T-helper 1 cell treated with Interleukin-12 subunit alpha and Interleukin-12 subunit beta and Interleukin-4 antibody, amounts not matched to agents 30 μg/mL and 1 μg/mL, for 36 hours (primary cell): ENCODE measurements around the gene MYO9A.
A peak's percentile ranks its signal among the peaks of the same experiment; 100 is the strongest.

Experiments
- H3K27ac Mint-ChIP-seq: one replicate; pipeline ENCODE4 v1.8.0; 2021; ENCODE audit warnings: mild to moderate bottlenecking, mixed read lengths
- H3K27me3 Mint-ChIP-seq: one replicate; pipeline ENCODE4 v1.8.0; 2021; ENCODE audit warnings: low read depth, mixed read lengths
- H3K36me3 Mint-ChIP-seq: one replicate; pipeline ENCODE4 v1.8.0; 2021; ENCODE audit warnings: low read depth, mixed read lengths
- H3K4me1 Mint-ChIP-seq: one replicate; pipeline ENCODE4 v1.8.0; 2021; ENCODE audit warnings: low read depth, mixed read lengths
- H3K4me3 Mint-ChIP-seq: one replicate; pipeline ENCODE4 v1.8.0; 2021; ENCODE audit warnings: mild to moderate bottlenecking, moderate library complexity, mixed read lengths
- H3K9me3 Mint-ChIP-seq: one replicate; pipeline ENCODE4 v1.8.0; 2021; ENCODE audit warnings: mixed read lengths

The MYO9A gene

DNA sequence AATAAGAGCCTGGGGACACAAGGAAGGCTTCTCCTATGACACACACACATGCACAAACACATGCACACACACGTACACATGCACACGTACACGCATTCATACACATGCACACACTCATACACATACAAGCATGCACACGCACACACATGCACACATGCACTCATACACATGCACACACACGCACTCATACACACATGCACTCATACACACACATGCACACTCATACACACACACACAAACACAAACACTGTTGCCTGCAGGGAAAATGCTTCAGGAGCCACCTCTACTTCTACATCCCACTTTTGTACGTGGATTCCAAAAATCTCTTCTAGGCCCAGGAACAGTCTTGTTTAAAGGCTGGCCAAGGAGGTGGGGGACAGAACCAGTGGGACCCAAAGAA is 328.3 kb downstream of the MYO9A start:
- Mint-ChIP-seq H3K36me3 (no peaks in the 10 kb centered on the region), H3K27me3 (peaks cover 10% of the 10 kb centered on the region), H3K4me1 (no peaks in the 10 kb centered on the region), H3K27ac (no peak overlapping the region), H3K9me3 (no peaks in the 10 kb centered on the region), H3K4me3 (no peak overlapping the region)

GRCh38 chr15:71788646-71789579 is 329.0 kb downstream of the MYO9A start:
- Mint-ChIP-seq H3K27me3 (peaks cover 11% of the 10 kb centered on the region), H3K9me3 (no peaks in the 10 kb centered on the region), H3K4me1 (no peaks in the 10 kb centered on the region), H3K27ac (no peak overlapping the region), H3K36me3 (no peaks in the 10 kb centered on the region), H3K4me3 (no peak overlapping the region)

DNA sequence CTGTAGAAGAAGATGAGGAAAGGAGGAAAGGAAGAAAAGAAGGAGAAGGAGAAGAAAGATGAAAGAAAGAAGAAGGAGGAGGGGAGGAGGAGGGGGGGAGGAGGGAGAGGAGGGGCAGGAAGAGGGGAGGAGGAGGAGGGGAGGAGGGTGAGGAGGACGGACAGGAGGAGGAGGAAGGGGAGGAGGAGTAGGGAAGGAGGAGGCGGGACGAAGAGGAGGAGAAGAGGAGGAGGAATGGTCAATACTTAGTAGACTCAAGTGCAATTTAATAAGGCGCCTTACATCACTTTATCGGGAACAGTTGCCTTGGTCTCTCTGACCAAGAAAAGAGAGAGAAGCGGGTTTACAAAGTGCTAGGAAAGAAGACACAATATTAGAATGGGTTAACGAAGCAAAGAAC is 331.3 kb downstream of the MYO9A start:
- H3K27ac Mint-ChIP-seq = no peak overlapping the region
- peaks cover under 1% of the 10 kb centered on the region for H3K4me1 Mint-ChIP-seq
- H3K4me3 Mint-ChIP-seq = no peak overlapping the region
- H3K27me3 Mint-ChIP-seq = peaks cover 11% of the 10 kb centered on the region
- H3K9me3 Mint-ChIP-seq = no peaks in the 10 kb centered on the region
- H3K36me3 Mint-ChIP-seq = no peaks in the 10 kb centered on the region

GRCh38 chr15:71785996-71786395 is 332.0 kb downstream of the MYO9A start:
- Mint-ChIP-seq H3K4me3 (no peak overlapping the region), H3K4me1 (peaks cover 7% of the 10 kb centered on the region)

DNA sequence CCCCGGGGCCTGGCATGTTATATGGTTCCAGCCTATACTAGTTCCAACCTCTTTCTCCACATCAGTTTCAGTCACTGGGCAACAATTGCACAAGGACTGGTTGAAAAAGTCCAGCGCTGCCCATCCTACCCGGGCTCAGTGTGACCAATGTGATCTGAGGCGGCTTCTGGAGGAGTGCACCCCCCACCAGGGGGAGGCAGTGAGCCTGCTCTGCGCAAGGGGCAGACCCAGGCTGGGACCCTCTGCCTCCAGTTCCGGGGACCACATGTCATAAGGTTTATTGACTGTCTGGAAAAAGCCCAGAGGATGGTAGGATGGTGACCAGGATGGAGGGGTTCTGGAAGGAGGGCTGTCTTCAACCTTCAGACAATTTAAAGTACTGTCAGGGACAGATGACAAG is 333.2 kb downstream of the MYO9A start:
- Mint-ChIP-seq H3K27ac (no peak overlapping the region), H3K9me3 (no peaks in the 10 kb centered on the region), H3K36me3 (no peaks in the 10 kb centered on the region), H3K4me3 (no peak overlapping the region), H3K27me3 (peaks cover 27% of the 10 kb centered on the region), H3K4me1 (peaks cover 17% of the 10 kb centered on the region)

More at GRCh38 chr15:71785996-71786395, 332.0 kb downstream of the MYO9A start:
- no peak overlapping the region for H3K27ac Mint-ChIP-seq
- no peaks in the 10 kb centered on the region for H3K36me3 Mint-ChIP-seq
- H3K27me3 Mint-ChIP-seq = peaks cover 17% of the 10 kb centered on the region
- H3K9me3 Mint-ChIP-seq = no peaks in the 10 kb centered on the region

- H3K9me3 Mint-ChIP-seq = no peaks in the 10 kb centered on the region
- H3K27ac Mint-ChIP-seq = no peak overlapping the region
- H3K4me1 Mint-ChIP-seq = peaks cover 17% of the 10 kb centered on the region
- peaks cover 27% of the 10 kb centered on the region for H3K27me3 Mint-ChIP-seq
- no peaks in the 10 kb centered on the region for H3K36me3 Mint-ChIP-seq
- no peak overlapping the region for H3K4me3 Mint-ChIP-seq
Observed at GRCh38 chr15:71782422-71783165, 335.4 kb downstream of the MYO9A start.

- Mint-ChIP-seq H3K36me3 (no peaks in the 10 kb centered on the region), H3K27ac (no peak overlapping the region)
Observed at GRCh38 chr15:71781965-71782265, 336.0 kb downstream of the MYO9A start.

DNA sequence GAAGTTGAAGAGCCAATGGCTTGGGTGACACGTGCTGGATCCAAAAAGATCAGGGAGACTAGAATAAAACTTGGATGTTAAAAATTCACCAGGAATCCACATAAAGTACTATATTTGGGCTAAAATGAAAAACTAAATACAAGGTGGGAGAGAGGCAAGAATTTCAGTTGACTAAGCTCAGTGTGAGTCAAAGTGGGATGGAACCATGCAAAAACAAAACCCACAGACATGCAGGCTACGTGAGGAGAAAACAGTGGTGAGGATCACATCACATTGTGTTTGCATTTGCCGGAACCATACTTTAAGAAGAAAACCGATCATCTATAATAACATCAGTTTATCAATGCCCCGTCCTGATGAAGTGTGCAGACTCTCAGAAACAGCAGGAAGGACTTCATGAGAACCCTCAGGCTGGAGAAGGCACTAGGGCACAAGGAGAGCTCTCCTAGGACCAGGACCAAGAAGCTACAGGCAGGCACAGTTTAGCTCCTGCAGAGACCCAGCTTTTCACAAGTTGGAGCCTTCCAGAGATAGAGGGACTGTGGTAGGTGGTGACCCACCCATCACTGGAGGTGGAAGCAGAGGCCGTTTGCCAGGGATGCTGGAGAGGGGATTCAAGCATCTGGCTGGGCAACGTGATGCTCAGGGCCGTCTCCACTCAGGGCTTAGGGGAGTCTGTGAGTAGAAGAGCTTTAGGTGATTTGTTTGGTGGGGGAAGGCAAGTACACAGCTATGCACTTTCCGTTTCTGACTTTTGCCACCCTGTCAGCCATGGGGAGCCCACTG is 336.6 kb downstream of the MYO9A start:
- no peaks in the 10 kb centered on the region for H3K9me3 Mint-ChIP-seq
- no peaks in the 10 kb centered on the region for H3K36me3 Mint-ChIP-seq
- peaks cover 17% of the 10 kb centered on the region for H3K4me1 Mint-ChIP-seq
- H3K27me3 Mint-ChIP-seq = peaks cover 27% of the 10 kb centered on the region
- peak overlapping the region; percentile 62 for H3K27ac Mint-ChIP-seq
- H3K4me3 Mint-ChIP-seq = peak overlapping the region; percentile 37

More at GRCh38 chr15:71781965-71782265, 336.0 kb downstream of the MYO9A start:
- Mint-ChIP-seq H3K9me3 (no peaks in the 10 kb centered on the region), H3K27me3 (peaks cover 27% of the 10 kb centered on the region), H3K4me3 (no peak overlapping the region), H3K4me1 (peaks cover 17% of the 10 kb centered on the region)

DNA sequence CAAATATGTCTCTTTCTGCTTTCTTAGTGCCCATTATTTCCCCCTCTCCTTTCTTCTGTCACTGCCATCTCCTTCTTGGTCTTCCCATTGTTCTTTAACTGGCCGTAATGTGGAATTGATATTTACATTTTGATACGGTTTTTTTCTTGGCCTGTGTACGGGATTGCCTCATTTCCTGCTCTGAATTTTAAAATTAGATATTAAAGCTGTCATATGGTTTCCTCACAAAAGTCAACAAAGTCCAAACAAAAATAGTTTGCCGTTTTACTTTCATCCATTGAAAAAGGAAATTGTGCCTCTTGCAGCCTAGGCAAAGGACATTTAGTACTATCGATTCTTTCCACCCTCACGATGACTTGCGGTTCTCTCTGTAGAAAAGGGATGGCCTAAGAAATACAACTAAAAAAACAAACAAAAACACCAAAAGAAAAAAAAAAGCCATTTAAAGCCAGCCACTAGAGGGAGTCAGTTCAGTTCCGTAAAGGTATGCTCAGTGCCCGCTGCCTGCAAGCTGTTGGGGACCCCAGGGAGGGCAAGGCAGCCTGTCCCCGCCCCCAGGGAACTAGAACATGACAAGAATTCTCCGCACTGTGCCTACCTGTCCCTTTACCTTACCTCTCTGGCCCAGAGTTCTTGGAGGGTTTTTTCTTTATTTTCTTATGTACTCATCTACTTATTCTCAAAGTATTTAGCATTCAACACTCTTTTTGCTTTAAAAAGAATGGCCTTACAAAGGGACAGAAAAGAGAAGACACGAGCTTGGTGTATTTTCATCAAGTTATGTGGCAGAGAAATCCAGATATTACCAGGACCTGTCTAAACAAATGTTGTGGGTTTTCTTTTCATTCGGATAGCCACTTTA is 337.6 kb downstream of the MYO9A start:
- Mint-ChIP-seq H3K36me3 (no peaks in the 10 kb centered on the region), H3K9me3 (no peaks in the 10 kb centered on the region), H3K27ac (peak overlapping the region; percentile 32), H3K27me3 (peaks cover 22% of the 10 kb centered on the region), H3K4me1 (peaks cover 17% of the 10 kb centered on the region), H3K4me3 (peak overlapping the region; percentile 29)

DNA sequence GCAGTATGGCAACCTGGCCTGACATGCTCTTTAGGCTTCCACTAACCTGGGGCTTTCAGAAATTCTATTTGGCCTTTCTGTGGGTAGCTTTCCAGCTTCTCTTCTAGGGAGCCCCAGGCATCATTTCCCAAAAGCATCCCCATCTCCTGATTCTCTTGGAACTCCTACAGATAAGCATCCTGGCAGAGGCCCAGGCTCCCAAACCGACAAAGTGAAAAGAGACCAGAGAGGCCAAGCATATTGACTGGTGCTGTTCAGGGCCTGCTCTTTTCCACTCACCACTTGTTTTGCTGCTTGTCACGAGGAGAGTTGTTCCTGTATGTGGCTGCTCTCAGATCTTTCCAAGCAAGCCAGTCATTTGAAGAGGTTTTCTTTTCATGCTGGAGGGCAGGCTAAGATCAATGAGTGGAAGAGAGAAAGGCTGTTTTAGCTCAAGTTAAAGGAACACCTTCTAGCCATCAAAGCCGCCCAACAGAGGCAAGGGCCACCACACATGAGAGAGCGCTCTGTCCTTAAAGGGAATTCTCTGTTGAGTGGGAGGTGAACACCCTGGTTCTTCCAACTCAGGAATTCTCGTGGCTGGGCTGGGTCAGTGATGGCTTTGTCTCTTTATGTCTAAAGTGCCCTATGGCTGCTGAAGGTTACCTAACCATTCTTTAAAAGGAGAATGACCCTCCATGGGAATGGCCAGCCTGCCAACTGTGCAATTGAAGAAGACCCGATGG is 338.7 kb downstream of the MYO9A start:
- Mint-ChIP-seq H3K27me3 (peaks cover 15% of the 10 kb centered on the region), H3K36me3 (no peaks in the 10 kb centered on the region), H3K4me1 (peaks cover 17% of the 10 kb centered on the region), H3K4me3 (no peak overlapping the region), H3K9me3 (no peaks in the 10 kb centered on the region), H3K27ac (no peak overlapping the region)

DNA sequence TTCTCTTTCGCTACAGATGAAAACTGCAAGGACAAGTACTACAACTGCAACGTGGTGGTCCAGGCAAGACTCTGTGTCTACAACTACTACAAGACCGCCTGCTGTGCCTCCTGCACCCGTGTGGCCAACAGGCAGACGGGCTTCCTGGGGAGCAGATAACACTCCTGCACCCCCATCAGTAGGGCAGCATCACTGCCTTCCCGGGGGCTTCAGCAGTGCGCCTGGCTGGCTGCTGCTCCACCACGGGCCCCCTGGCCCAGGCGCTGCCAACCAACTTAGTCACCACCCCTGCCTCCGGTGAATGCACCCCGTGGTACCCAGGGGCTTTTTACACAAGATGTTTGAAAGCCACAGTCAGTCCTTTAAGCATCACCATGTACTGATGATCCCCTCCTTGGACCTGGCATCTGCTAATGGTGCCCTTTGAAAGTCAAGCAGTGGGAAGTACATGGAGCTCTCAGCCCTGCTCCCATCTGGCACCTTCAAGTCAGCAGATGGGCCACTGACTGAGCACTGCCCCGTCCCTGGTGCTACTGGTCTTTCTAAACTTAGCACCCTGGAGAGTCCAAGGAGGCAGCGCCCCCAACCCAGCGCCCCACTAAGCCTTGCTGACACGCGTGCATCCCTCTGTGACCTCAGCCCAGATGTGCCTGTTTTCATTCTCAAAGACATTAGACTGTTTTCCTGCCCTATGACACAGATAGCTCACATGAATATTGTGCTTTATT is 340.6 kb downstream of the MYO9A start:
- Mint-ChIP-seq H3K4me1 (peaks cover 17% of the 10 kb centered on the region), H3K27me3 (peaks cover 15% of the 10 kb centered on the region), H3K9me3 (no peaks in the 10 kb centered on the region), H3K4me3 (no peak overlapping the region), H3K27ac (no peak overlapping the region), H3K36me3 (no peaks in the 10 kb centered on the region)

DNA sequence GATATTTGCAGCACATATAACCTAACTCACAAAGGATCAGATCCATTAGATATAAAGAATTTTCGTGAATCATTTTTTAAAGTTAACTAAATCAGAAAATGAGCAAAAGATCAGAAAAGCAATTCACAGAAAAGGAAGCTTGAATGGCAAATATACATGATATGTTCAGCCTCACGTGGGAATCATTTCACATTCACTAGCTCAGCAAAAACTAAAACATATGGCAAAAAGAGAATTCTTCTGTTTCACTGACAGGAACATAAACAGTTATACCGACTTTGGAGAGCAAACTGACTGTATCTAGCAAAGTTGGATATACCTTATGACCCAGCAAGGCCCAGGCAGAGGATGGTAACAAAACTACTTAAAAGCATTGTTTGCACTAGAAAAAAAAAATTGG is 341.6 kb downstream of the MYO9A start:
- no peaks in the 10 kb centered on the region for H3K36me3 Mint-ChIP-seq
- H3K4me3 Mint-ChIP-seq = no peak overlapping the region
- no peak overlapping the region for H3K27ac Mint-ChIP-seq
- no peaks in the 10 kb centered on the region for H3K9me3 Mint-ChIP-seq
- H3K4me1 Mint-ChIP-seq = peaks cover 13% of the 10 kb centered on the region
- peaks cover 12% of the 10 kb centered on the region for H3K27me3 Mint-ChIP-seq

GRCh38 chr15:71775856-71776255 is 342.1 kb downstream of the MYO9A start:
- Mint-ChIP-seq H3K36me3 (no peaks in the 10 kb centered on the region), H3K4me1 (peaks cover 9% of the 10 kb centered on the region), H3K27ac (no peak overlapping the region), H3K27me3 (peaks cover 11% of the 10 kb centered on the region), H3K4me3 (no peak overlapping the region), H3K9me3 (no peaks in the 10 kb centered on the region)
